B cell (primary cell): ENCODE results near the gene SLAMF9.

Experiments used
- CTCF ChIP-seq: fragments of 200-600 bp; IDR thresholded peaks from one replicate; pipeline ENCODE4 v1.8.0; 2022; ENCODE audit warnings: antibody characterized with exemption, mild to moderate bottlenecking
- EZH2 ChIP-seq: IDR thresholded peaks from 2 replicates; pipeline ENCODE4 v1.6.1; 2012; ENCODE audit warnings: borderline replicate concordance, low read depth, mild to moderate bottlenecking, moderate library complexity, low read length; ENCODE audit not compliant: insufficient read depth, poor library complexity, severe bottlenecking

- no peak for TF ChIP-seq CTCF
- no peak for TF ChIP-seq EZH2
Observed at GRCh38 chr1:159980786-159981185, 26.7 kb upstream of the SLAMF9 start.
